ENCODE results near the gene ST8SIA5. TPM values are rescaled to one million over a fixed set of nuclear protein-coding genes. Genes with fewer than 3 reads are reported as not detected.

ST8SIA5 gene
- total and polyA plus RNA-seq, 10 donors, result under 0.01 to 0.30 (median 0.07) TPM; not detected in 3

DNA sequence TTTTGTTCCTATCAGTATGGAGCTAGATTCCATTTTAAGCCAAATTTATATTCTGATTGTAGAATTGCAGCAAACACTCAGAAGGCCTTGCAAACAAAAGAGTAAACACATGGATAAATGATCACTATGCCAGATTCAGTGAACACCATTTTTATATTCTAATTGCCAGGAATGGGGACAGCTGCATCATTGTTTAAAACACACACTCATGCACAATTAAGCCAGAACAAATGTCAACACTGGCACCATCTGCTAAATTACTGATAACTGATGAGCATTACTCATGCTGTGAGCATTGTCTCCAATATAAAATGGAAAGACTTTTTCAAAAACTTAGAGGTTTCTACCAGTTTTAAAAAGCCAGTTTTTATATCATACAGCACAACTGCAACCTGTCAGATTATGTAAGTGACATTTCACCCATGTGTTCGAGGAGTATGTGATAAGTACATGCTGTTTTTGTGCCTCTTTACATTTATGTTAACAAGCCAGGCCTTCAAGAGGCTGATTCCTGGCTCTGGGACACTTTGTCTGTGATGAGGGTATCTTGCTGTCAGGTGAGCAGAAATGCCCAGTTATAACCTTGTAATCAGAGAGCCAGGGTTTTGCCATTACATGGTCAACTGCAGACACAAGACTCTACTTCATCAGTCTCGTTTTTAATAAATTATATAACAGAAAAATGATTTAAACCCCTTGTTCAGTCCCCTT lies 4.4 kb upstream of the ST8SIA5 start:
- Histone ChIP-seq H3K4me1 (peaks cover 6 to 20% (median 19%) of the 10 kb centered on the region in 6 donors), H3K27me3 (replicated peaks in 1 of 7) (peaks cover 0 to 83% (median 36%) of the 10 kb centered on the region in 7 donors), H3K9me3 (no peaks in the 10 kb centered on the region), H3K36me3 (no peaks in the 10 kb centered on the region), H3K4me3 (no peak overlapping the region), H3K27ac (no peak overlapping the region)
- no peak for DNase-seq
- TF ChIP-seq POLR2AphosphoS5 (IDR thresholded peaks at IDR 0.05), result no peak
- TF ChIP-seq, protein P1, sequence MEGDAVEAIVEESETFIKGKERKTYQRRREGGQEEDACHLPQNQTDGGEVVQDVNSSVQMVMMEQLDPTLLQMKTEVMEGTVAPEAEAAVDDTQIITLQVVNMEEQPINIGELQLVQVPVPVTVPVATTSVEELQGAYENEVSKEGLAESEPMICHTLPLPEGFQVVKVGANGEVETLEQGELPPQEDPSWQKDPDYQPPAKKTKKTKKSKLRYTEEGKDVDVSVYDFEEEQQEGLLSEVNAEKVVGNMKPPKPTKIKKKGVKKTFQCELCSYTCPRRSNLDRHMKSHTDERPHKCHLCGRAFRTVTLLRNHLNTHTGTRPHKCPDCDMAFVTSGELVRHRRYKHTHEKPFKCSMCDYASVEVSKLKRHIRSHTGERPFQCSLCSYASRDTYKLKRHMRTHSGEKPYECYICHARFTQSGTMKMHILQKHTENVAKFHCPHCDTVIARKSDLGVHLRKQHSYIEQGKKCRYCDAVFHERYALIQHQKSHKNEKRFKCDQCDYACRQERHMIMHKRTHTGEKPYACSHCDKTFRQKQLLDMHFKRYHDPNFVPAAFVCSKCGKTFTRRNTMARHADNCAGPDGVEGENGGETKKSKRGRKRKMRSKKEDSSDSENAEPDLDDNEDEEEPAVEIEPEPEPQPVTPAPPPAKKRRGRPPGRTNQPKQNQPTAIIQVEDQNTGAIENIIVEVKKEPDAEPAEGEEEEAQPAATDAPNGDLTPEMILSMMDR (IDR thresholded peaks at IDR 0.05 in 8 of 11, conservative IDR thresholded peaks at IDR 0.05 in 3 of 11), result no peak
- TF ChIP-seq POLR2A (IDR thresholded peaks at IDR 0.05), result no peak
- 56 to 80% (median 61%) methylated on average over 2 of the region's 2 CpGs for WGBS, 5 donors
- intact Hi-C loops (cut with DNase I; ENCODE audit: low total_unique reads), result no loop called here

GRCh38 chr18:46759890-46760289 lies 3.0 kb upstream of the ST8SIA5 start:
- Histone ChIP-seq H3K4me3 (no peak overlapping the region), H3K36me3 (no peaks in the 10 kb centered on the region), H3K27me3 (replicated peaks in 1 of 7) (peaks cover 0 to 92% (median 47%) of the 10 kb centered on the region in 7 donors), H3K9me3 (no peaks in the 10 kb centered on the region), H3K4me1 (peaks cover 11 to 33% (median 24%) of the 10 kb centered on the region in 6 donors), H3K27ac (no peak overlapping the region)
- intact Hi-C loops (cut with DNase I; ENCODE audit: low total_unique reads), result no loop called here
- WGBS, 5 donors, result 42 to 55% (median 50%) methylated on average over 6 of the region's 6 CpGs
- TF ChIP-seq POLR2A (IDR thresholded peaks at IDR 0.05) (no peak), POLR2AphosphoS5 (IDR thresholded peaks at IDR 0.05) (no peak)
- TF ChIP-seq, protein P1 (IDR thresholded peaks at IDR 0.05 in 8 of 11, conservative IDR thresholded peaks at IDR 0.05 in 3 of 11), result no peak
- DNase-seq, result no peak

GRCh38 chr18:46756025-46756558 lies 761 bp downstream of the ST8SIA5 start:
- H3K4me3 ChIP-seq, result peak overlapping the region in 7 of 8 donors; percentile 22 to 65 (median 34)
- peak; percentile 70 for DNase-seq
- H3K9me3 ChIP-seq, result no peaks in the 10 kb centered on the region
- 3 to 7% (median 6%) methylated on average over 22 to 41 of the region's 41 CpGs for WGBS, 5 donors
- H3K27me3 ChIP-seq (replicated peaks in 1 of 7), result peaks cover 0 to 70% (median 49%) of the 10 kb centered on the region in 7 donors
- no peak for TF ChIP-seq POLR2AphosphoS5 (IDR thresholded peaks at IDR 0.05)
- TF ChIP-seq POLR2A (IDR thresholded peaks at IDR 0.05), result no peak
- TF ChIP-seq, protein P1 (IDR thresholded peaks at IDR 0.05 in 8 of 11, conservative IDR thresholded peaks at IDR 0.05 in 3 of 11), result no peak
- intact Hi-C loops (cut with DNase I; ENCODE audit: low total_unique reads), result no loop called here
- H3K4me1 ChIP-seq, result peaks cover 11 to 39% (median 26%) of the 10 kb centered on the region in 6 donors
- H3K36me3 ChIP-seq, result no peaks in the 10 kb centered on the region
- H3K27ac ChIP-seq, result no peak overlapping the region

DNA sequence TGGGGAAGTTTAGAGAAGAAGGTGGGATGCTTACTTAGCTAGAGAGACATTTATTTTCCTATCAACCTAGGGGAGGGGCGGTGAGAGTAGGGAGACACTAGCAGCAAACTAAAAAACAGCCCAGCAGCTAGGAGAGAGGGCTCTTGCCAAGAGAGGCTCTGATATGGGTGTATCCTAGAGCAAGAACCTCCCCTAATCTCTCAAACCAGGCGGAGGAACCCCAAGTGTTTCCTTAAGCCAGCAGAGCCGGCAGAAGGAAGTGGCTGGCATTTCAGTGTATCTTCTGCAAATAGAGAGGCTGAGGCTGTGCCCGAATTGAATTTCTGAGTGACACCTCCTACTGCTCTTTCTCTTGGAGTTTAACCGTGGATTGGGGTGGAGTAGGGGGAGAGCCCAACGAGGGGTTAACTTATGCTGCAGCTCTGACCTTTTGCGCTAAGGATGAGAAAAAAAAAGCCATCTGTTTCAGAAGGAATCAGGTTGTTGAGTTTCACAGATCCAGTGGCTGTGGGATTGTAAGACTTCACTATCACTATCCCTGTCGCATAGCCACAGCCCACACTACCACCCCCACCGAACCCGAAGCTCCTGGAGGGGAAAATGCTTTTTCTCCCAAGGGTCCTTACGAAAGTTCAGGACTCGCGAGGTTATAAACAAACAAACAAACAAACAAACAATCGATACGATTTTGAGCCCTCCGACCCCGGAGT lies 1.4 kb downstream of the ST8SIA5 start:
- Histone ChIP-seq H3K27ac (no peak overlapping the region), H3K36me3 (no peaks in the 10 kb centered on the region), H3K4me3 (peak overlapping the region in 4 of 8 donors; percentile 34 to 65 (median 42)), H3K27me3 (replicated peaks in 1 of 7) (peaks cover 0 to 64% (median 49%) of the 10 kb centered on the region in 7 donors), H3K4me1 (peaks cover 11 to 39% (median 26%) of the 10 kb centered on the region in 6 donors), H3K9me3 (no peaks in the 10 kb centered on the region)
- TF ChIP-seq, protein P1 (IDR thresholded peaks at IDR 0.05 in 8 of 11, conservative IDR thresholded peaks at IDR 0.05 in 3 of 11), result no peak
- no peak for TF ChIP-seq POLR2AphosphoS5 (IDR thresholded peaks at IDR 0.05)
- TF ChIP-seq POLR2A (IDR thresholded peaks at IDR 0.05), result no peak
- intact Hi-C loops (cut with DNase I; ENCODE audit: low total_unique reads), result no loop called here
- 15 to 16% (median 16%) methylated on average over 17 of the region's 17 CpGs for WGBS, 5 donors
- no peak for DNase-seq
